Ectodermal cell (in vitro differentiated cells): ENCODE measurements around the gene DPRX.

Experiments used
- H3K27ac ChIP-seq: 2 replicates; pipeline ENCODE4 v1.7.0; 2013; ENCODE audit warnings: mild to moderate bottlenecking, low read depth, low read length; ENCODE audit not compliant: insufficient read depth, poor library complexity, severe bottlenecking
- H3K27me3 ChIP-seq: 2 replicates; pipeline ENCODE4 v1.7.0; 2013; ENCODE audit warnings: mild to moderate bottlenecking, low read length; ENCODE audit not compliant: insufficient read depth, control insufficient read depth, poor library complexity, severe bottlenecking
- H3K36me3 ChIP-seq: one replicate; pipeline ENCODE4 v1.7.0; 2013; ENCODE audit warnings: low read length; ENCODE audit not compliant: control insufficient read depth, insufficient read depth
- H3K4me1 ChIP-seq: one replicate; pipeline ENCODE4 v1.7.0; 2013; ENCODE audit warnings: low read length; ENCODE audit not compliant: control insufficient read depth, insufficient read depth
- H3K4me3 ChIP-seq: 2 replicates; pipeline ENCODE4 v1.7.0; 2013; ENCODE audit warnings: low read depth, low read length, control low read depth; ENCODE audit not compliant: insufficient read depth
- H3K9me3 ChIP-seq: 2 replicates; pipeline ENCODE4 v1.7.0; 2013; ENCODE audit warnings: mild to moderate bottlenecking, low read length, moderate library complexity; ENCODE audit not compliant: control insufficient read depth
- WGBS, 2 experiments: methylation state at CpG; one replicate each; pipeline ENCODE4 v1.1.7; 2013; ENCODE audit warnings: missing lambda C conversion rate in 2 of 2; 5-methylcytosine and 5-hydroxymethylcytosine counted together

Gene DPRX

GRCh38 chr19:53608381-53608780 lies 23.4 kb upstream of the DPRX start:
- no peak overlapping the region for H3K27ac ChIP-seq
- H3K4me1 ChIP-seq, result no peaks in the 10 kb centered on the region
- H3K36me3 ChIP-seq, result no peaks in the 10 kb centered on the region
- H3K27me3 ChIP-seq, result no peaks in the 10 kb centered on the region
- 84 to 91% methylated on average over 12 of the region's 12 CpGs for WGBS, 2 experiments
- no peak overlapping the region for H3K4me3 ChIP-seq
- H3K9me3 ChIP-seq, result no peaks in the 10 kb centered on the region

- Histone ChIP-seq H3K9me3 (no peaks in the 10 kb centered on the region), H3K27me3 (no peaks in the 10 kb centered on the region), H3K27ac (no peak overlapping the region), H3K36me3 (no peaks in the 10 kb centered on the region), H3K4me1 (no peaks in the 10 kb centered on the region), H3K4me3 (no peak overlapping the region)
- 83 to 84% methylated on average over 14 of the region's 14 CpGs for WGBS, 2 experiments
Measured at GRCh38 chr19:53612762-53613526, 18.9 kb upstream of the DPRX start.

- 84 to 88% methylated on average over 8 of the region's 8 CpGs for whole genome bisulfite sequencing, 2 experiments
- Histone ChIP-seq H3K27ac (no peak overlapping the region), H3K4me1 (no peaks in the 10 kb centered on the region), H3K9me3 (no peaks in the 10 kb centered on the region), H3K4me3 (no peak overlapping the region), H3K36me3 (no peaks in the 10 kb centered on the region), H3K27me3 (no peaks in the 10 kb centered on the region)
Measured at GRCh38 chr19:53621885-53622740, 9.7 kb upstream of the DPRX start.

GRCh38 chr19:53624771-53625545 lies 6.8 kb upstream of the DPRX start:
- no peaks in the 10 kb centered on the region for H3K27me3 ChIP-seq
- H3K9me3 ChIP-seq, result no peaks in the 10 kb centered on the region
- H3K36me3 ChIP-seq, result no peaks in the 10 kb centered on the region
- WGBS, 2 experiments, result 91 to 95% methylated on average over 16 of the region's 16 CpGs
- no peaks in the 10 kb centered on the region for H3K4me1 ChIP-seq
- no peak overlapping the region for H3K27ac ChIP-seq
- no peak overlapping the region for H3K4me3 ChIP-seq

- no peak overlapping the region for H3K4me3 ChIP-seq
- H3K4me1 ChIP-seq, result no peaks in the 10 kb centered on the region
- no peak overlapping the region for H3K27ac ChIP-seq
- H3K27me3 ChIP-seq, result no peaks in the 10 kb centered on the region
- WGBS, 2 experiments, result 93 to 96% methylated on average over 9 of the region's 9 CpGs
- no peaks in the 10 kb centered on the region for H3K9me3 ChIP-seq
- H3K36me3 ChIP-seq, result no peaks in the 10 kb centered on the region
Measured at GRCh38 chr19:53626486-53626885, 5.3 kb upstream of the DPRX start.

- Histone ChIP-seq H3K4me3 (no peak overlapping the region), H3K4me1 (no peaks in the 10 kb centered on the region), H3K27ac (no peak overlapping the region), H3K9me3 (no peaks in the 10 kb centered on the region), H3K36me3 (no peaks in the 10 kb centered on the region), H3K27me3 (no peaks in the 10 kb centered on the region)
- WGBS, 2 experiments, result 94 to 95% methylated on average over 6 of the region's 6 CpGs
Measured at GRCh38 chr19:53626976-53627375, 4.8 kb upstream of the DPRX start.

GRCh38 chr19:53634768-53635167 lies 3.0 kb downstream of the DPRX start:
- H3K9me3 ChIP-seq, result no peaks in the 10 kb centered on the region
- no peak overlapping the region for H3K27ac ChIP-seq
- 89 to 90% methylated on average over 10 of the region's 10 CpGs for WGBS, 2 experiments
- no peaks in the 10 kb centered on the region for H3K4me1 ChIP-seq
- H3K4me3 ChIP-seq, result no peak overlapping the region
- no peaks in the 10 kb centered on the region for H3K27me3 ChIP-seq
- H3K36me3 ChIP-seq, result no peaks in the 10 kb centered on the region

GRCh38 chr19:53639471-53639870 lies 7.7 kb downstream of the DPRX start:
- no peak overlapping the region for H3K27ac ChIP-seq
- no peaks in the 10 kb centered on the region for H3K4me1 ChIP-seq
- WGBS, 2 experiments, result 89 to 91% methylated on average over 7 of the region's 7 CpGs
- no peaks in the 10 kb centered on the region for H3K36me3 ChIP-seq
- no peak overlapping the region for H3K4me3 ChIP-seq
- H3K27me3 ChIP-seq, result no peaks in the 10 kb centered on the region
- no peaks in the 10 kb centered on the region for H3K9me3 ChIP-seq

- Histone ChIP-seq H3K4me1 (no peaks in the 10 kb centered on the region), H3K4me3 (no peak overlapping the region), H3K27ac (no peak overlapping the region), H3K36me3 (no peaks in the 10 kb centered on the region), H3K27me3 (no peaks in the 10 kb centered on the region), H3K9me3 (no peaks in the 10 kb centered on the region)
- whole genome bisulfite sequencing, 2 experiments, result 70% methylated on average over 8 of the region's 8 CpGs
Measured at GRCh38 chr19:53642381-53643099, 10.7 kb downstream of the DPRX start.
